ENCODE measurements around the gene AGBL4. TPM values are rescaled to one million over a fixed set of nuclear protein-coding genes. Genes with fewer than 3 reads are reported as not detected.
"Not testable (repeated sequence)": the region's sequence is repeated elsewhere in the genome, so short reads cannot be mapped to it uniquely, and the experiment has no call there.

AGBL4 gene
- total RNA-seq, 1 donor from 2014 or later: not detected

- no peaks in the 10 kb centered on the region for H3K27me3 ChIP-seq
- H3K36me3 ChIP-seq: no peaks in the 10 kb centered on the region
- no peak overlapping the region for H3K4me3 ChIP-seq
- DNase-seq (ENCODE audit: low spot score in 2 of 2): no peak
- no peaks in the 10 kb centered on the region for H3K4me1 ChIP-seq
- H3K27ac ChIP-seq: no peak overlapping the region
- no peak for TF ChIP-seq CTCF (IDR thresholded peaks at IDR 0.05)
- intact Hi-C loops (cut with DNase I): no loop called here
- no peaks in the 10 kb centered on the region for H3K9me3 ChIP-seq
These were observed 14.6 kb upstream of the AGBL4 start for GRCh38 chr1:50038237-50038809.

GRCh38 chr1:50027794-50028193 is 4.0 kb upstream of the AGBL4 start:
- no peak for DNase-seq (ENCODE audit: low spot score in 2 of 2)
- no peak overlapping the region for H3K27ac ChIP-seq
- TF ChIP-seq CTCF (IDR thresholded peaks at IDR 0.05): no peak
- H3K9me3 ChIP-seq: no peaks in the 10 kb centered on the region
- H3K36me3 ChIP-seq: no peaks in the 10 kb centered on the region
- intact Hi-C loops (cut with DNase I): no loop called here
- no peaks in the 10 kb centered on the region for H3K4me1 ChIP-seq
- no peak overlapping the region for H3K4me3 ChIP-seq
- H3K27me3 ChIP-seq: no peaks in the 10 kb centered on the region

GRCh38 chr1:49995734-49996133 is 28.0 kb downstream of the AGBL4 start:
- H3K4me3 ChIP-seq: no peak overlapping the region
- H3K4me1 ChIP-seq: no peaks in the 10 kb centered on the region
- H3K36me3 ChIP-seq: no peaks in the 10 kb centered on the region
- no peak for TF ChIP-seq CTCF (IDR thresholded peaks at IDR 0.05)
- H3K9me3 ChIP-seq: peaks cover 0 to 12% of the 10 kb centered on the region in 2 donors
- H3K27ac ChIP-seq: no peak overlapping the region
- no peak for DNase-seq (ENCODE audit: low spot score in 2 of 2)
- intact Hi-C loops (cut with DNase I): no loop called here
- H3K27me3 ChIP-seq: no peaks in the 10 kb centered on the region

- no peak for TF ChIP-seq CTCF (IDR thresholded peaks at IDR 0.05)
- H3K27ac ChIP-seq: no peak overlapping the region
- H3K4me1 ChIP-seq: no peaks in the 10 kb centered on the region
- intact Hi-C loops (cut with DNase I): no loop called here
- no peak overlapping the region for H3K4me3 ChIP-seq
- no peaks in the 10 kb centered on the region for H3K9me3 ChIP-seq
- DNase-seq (ENCODE audit: low spot score in 2 of 2): no peak
- no peaks in the 10 kb centered on the region for H3K36me3 ChIP-seq
- H3K27me3 ChIP-seq: no peaks in the 10 kb centered on the region
These were observed 52.7 kb downstream of the AGBL4 start for GRCh38 chr1:49971088-49971487.

GRCh38 chr1:49951385-49951784 is 72.4 kb downstream of the AGBL4 start:
- no peaks in the 10 kb centered on the region for H3K27me3 ChIP-seq
- no peaks in the 10 kb centered on the region for H3K9me3 ChIP-seq
- H3K4me1 ChIP-seq: no peaks in the 10 kb centered on the region
- no peak for DNase-seq (ENCODE audit: low spot score in 2 of 2)
- no peak overlapping the region for H3K4me3 ChIP-seq
- no peaks in the 10 kb centered on the region for H3K36me3 ChIP-seq
- H3K27ac ChIP-seq: no peak overlapping the region
- no peak for TF ChIP-seq CTCF (IDR thresholded peaks at IDR 0.05)
- intact Hi-C loops (cut with DNase I): no loop called here

- H3K4me1 ChIP-seq; H3K9me3 ChIP-seq; DNase-seq (ENCODE audit: low spot score in 2 of 2); H3K4me3 ChIP-seq; intact Hi-C loops (cut with DNase I); H3K36me3 ChIP-seq; H3K27ac ChIP-seq; H3K27me3 ChIP-seq: not testable (repeated sequence)
These were observed 108.5 kb downstream of the AGBL4 start for GRCh38 chr1:49915301-49915700.
